ENCODE data around the gene IGHMBP2. TPM values are rescaled to one million over a fixed set of nuclear protein-coding genes. Genes with fewer than 3 reads are reported as not detected.

IGHMBP2 gene
- polyA plus RNA-seq, 1 donor from 2014 or later, result 9.5 TPM

- Histone ChIP-seq H3K27me3 (ENCODE audit: insufficient read depth, low read depth, low read length) (peaks cover 21% of the 10 kb centered on the region), H4K20me1 (ENCODE audit: insufficient read depth) (no peaks in the 10 kb centered on the region), H3F3A (ENCODE audit: insufficient read depth, low read length, poor library complexity, severe bottlenecking) (no peaks in the 10 kb centered on the region), H3K79me2 (replicated peaks; ENCODE audit: insufficient read depth, low read length) (no peaks in the 10 kb centered on the region), H2AFZ (ENCODE audit: low read depth, low read length) (no peak overlapping the region), H3K36me3 (ENCODE audit: insufficient read depth, low read length) (no peaks in the 10 kb centered on the region), H3K9me2 (ENCODE audit: insufficient read depth, low read length) (no peaks in the 10 kb centered on the region), H3K9ac (ENCODE audit: low read length) (no peak overlapping the region), H3K4me3 (ENCODE audit: low read length) (no peak overlapping the region), H3K27ac (ENCODE audit: low read length) (no peak overlapping the region), H3K9me3 (ENCODE audit: low read length) (peaks cover 3% of the 10 kb centered on the region), H3K4me2 (ENCODE audit: low read length) (no peak overlapping the region)
- TF ChIP-seq SMC3 (conservative IDR thresholded peaks at IDR 0.05; ENCODE audit: poor library complexity) (no peak), TAF1 (IDR thresholded peaks at IDR 0.05; ENCODE audit: low read depth) (no peak)
These were observed 44.6 kb upstream of the IGHMBP2 start for GRCh38 chr11:68859123-68859522.

GRCh38 chr11:68862421-68862820 is 41.3 kb upstream of the IGHMBP2 start:
- H3K4me2 ChIP-seq (ENCODE audit: low read length), result no peak overlapping the region
- no peak overlapping the region for H3K27ac ChIP-seq (ENCODE audit: low read length)
- H3K27me3 ChIP-seq (ENCODE audit: insufficient read depth, low read depth, low read length), result no peaks in the 10 kb centered on the region
- H3F3A ChIP-seq (ENCODE audit: insufficient read depth, low read length, poor library complexity, severe bottlenecking), result no peaks in the 10 kb centered on the region
- peaks cover 3% of the 10 kb centered on the region for H3K9me3 ChIP-seq (ENCODE audit: low read length)
- no peaks in the 10 kb centered on the region for H4K20me1 ChIP-seq (ENCODE audit: insufficient read depth)
- no peaks in the 10 kb centered on the region for H3K79me2 ChIP-seq (replicated peaks; ENCODE audit: insufficient read depth, low read length)
- no peak overlapping the region for H3K4me3 ChIP-seq (ENCODE audit: low read length)
- H3K36me3 ChIP-seq (ENCODE audit: insufficient read depth, low read length), result no peaks in the 10 kb centered on the region
- H2AFZ ChIP-seq (ENCODE audit: low read depth, low read length), result no peak overlapping the region
- H3K9me2 ChIP-seq (ENCODE audit: insufficient read depth, low read length), result no peaks in the 10 kb centered on the region
- TF ChIP-seq EZH2 (IDR thresholded peaks at IDR 0.05; ENCODE audit: borderline replicate concordance, insufficient read depth, low read length, poor library complexity, severe bottlenecking), result no peak
- TF ChIP-seq TAF1 (IDR thresholded peaks at IDR 0.05; ENCODE audit: low read depth), result no peak
- TF ChIP-seq SMC3 (conservative IDR thresholded peaks at IDR 0.05; ENCODE audit: poor library complexity), result no peak
- TF ChIP-seq POLR2AphosphoS5 (IDR thresholded peaks at IDR 0.05), result no peak
- TF ChIP-seq RAD21 (conservative IDR thresholded peaks at IDR 0.05), result no peak
- TF ChIP-seq MXI1 (conservative IDR thresholded peaks at IDR 0.05; ENCODE audit: poor library complexity, severe bottlenecking), result no peak
- TF ChIP-seq, protein P1, sequence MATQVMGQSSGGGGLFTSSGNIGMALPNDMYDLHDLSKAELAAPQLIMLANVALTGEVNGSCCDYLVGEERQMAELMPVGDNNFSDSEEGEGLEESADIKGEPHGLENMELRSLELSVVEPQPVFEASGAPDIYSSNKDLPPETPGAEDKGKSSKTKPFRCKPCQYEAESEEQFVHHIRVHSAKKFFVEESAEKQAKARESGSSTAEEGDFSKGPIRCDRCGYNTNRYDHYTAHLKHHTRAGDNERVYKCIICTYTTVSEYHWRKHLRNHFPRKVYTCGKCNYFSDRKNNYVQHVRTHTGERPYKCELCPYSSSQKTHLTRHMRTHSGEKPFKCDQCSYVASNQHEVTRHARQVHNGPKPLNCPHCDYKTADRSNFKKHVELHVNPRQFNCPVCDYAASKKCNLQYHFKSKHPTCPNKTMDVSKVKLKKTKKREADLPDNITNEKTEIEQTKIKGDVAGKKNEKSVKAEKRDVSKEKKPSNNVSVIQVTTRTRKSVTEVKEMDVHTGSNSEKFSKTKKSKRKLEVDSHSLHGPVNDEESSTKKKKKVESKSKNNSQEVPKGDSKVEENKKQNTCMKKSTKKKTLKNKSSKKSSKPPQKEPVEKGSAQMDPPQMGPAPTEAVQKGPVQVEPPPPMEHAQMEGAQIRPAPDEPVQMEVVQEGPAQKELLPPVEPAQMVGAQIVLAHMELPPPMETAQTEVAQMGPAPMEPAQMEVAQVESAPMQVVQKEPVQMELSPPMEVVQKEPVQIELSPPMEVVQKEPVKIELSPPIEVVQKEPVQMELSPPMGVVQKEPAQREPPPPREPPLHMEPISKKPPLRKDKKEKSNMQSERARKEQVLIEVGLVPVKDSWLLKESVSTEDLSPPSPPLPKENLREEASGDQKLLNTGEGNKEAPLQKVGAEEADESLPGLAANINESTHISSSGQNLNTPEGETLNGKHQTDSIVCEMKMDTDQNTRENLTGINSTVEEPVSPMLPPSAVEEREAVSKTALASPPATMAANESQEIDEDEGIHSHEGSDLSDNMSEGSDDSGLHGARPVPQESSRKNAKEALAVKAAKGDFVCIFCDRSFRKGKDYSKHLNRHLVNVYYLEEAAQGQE (IDR thresholded peaks at IDR 0.05; ENCODE audit: borderline replicate concordance), result no peak
- no peak for TF ChIP-seq EP300 (conservative IDR thresholded peaks at IDR 0.05; ENCODE audit: poor library complexity, severe bottlenecking)
- TF ChIP-seq CTCF (IDR thresholded peaks at IDR 0.05; ENCODE audit: poor library complexity, severe bottlenecking), result no peak
- no peak overlapping the region for H3K9ac ChIP-seq (ENCODE audit: low read length)

Measured in neural cell (in vitro differentiated cells).